H9 (cell line): Measurements from ENCODE around the gene VGLL3. TPM values are rescaled to one million over a fixed set of nuclear protein-coding genes. Genes with fewer than 3 reads are reported as not detected.

ENCODE experiments used
- DNase-seq: peaks from one replicate; pipeline ENCODE4 v3.0.0-alpha.2; 2017
- H2AFZ ChIP-seq: one replicate; pipeline ENCODE4 v1.6.1; 2013; ENCODE audit warnings: mild to moderate bottlenecking, low read length, control low read depth, moderate library complexity
- H2AK5ac ChIP-seq: 2 replicates; pipeline ENCODE4 v1.6.1; 2013; ENCODE audit warnings: low read length, control low read depth, mixed read lengths; ENCODE audit not compliant: insufficient read length
- H2BK120ac ChIP-seq: one replicate; pipeline ENCODE4 v1.6.1; 2013; ENCODE audit warnings: low read depth, mild to moderate bottlenecking, low read length, control low read depth, inconsistent platforms; ENCODE audit not compliant: poor library complexity, severe bottlenecking
- H2BK12ac ChIP-seq: 2 replicates; pipeline ENCODE4 v1.6.1; 2013; ENCODE audit warnings: low read length, control low read depth, mixed read lengths, low read depth; ENCODE audit not compliant: insufficient read length
- H2BK15ac ChIP-seq: 2 replicates; pipeline ENCODE4 v1.6.1; 2013; ENCODE audit warnings: low read depth, low read length, control low read depth
- H2BK20ac ChIP-seq: one replicate; pipeline ENCODE4 v1.6.1; 2013; ENCODE audit warnings: low read depth, mild to moderate bottlenecking, low read length, control low read depth, inconsistent platforms; ENCODE audit not compliant: poor library complexity, severe bottlenecking
- H2BK5ac ChIP-seq: 2 replicates; pipeline ENCODE4 v1.6.1; 2013; ENCODE audit warnings: low read length, control low read depth, mixed read lengths; ENCODE audit not compliant: insufficient read length
- H3K14ac ChIP-seq: 2 replicates; pipeline ENCODE4 v1.6.1; 2013; ENCODE audit warnings: low read length, control low read depth; ENCODE audit not compliant: insufficient read depth
- H3K18ac ChIP-seq: 2 replicates; pipeline ENCODE4 v1.6.1; 2013; ENCODE audit warnings: low read depth, mild to moderate bottlenecking, mixed read lengths, low read length, control low read depth; ENCODE audit not compliant: insufficient read length
- H3K23ac ChIP-seq: 2 replicates; pipeline ENCODE4 v1.6.1; 2013; ENCODE audit warnings: low read length, control low read depth, mixed read lengths, low read depth; ENCODE audit not compliant: insufficient read length
- H3K23me2 ChIP-seq: 2 replicates; pipeline ENCODE4 v1.6.1; 2013; ENCODE audit warnings: low read depth, mild to moderate bottlenecking, mixed read lengths, low read length, control low read depth; ENCODE audit not compliant: insufficient read length, poor library complexity, severe bottlenecking
- H3K27ac ChIP-seq: 2 replicates; pipeline ENCODE4 v1.5.1; 2013; ENCODE audit warnings: low read length, control low read depth, mixed read lengths, low read depth; ENCODE audit not compliant: insufficient read length
- H3K27me3 ChIP-seq: 2 replicates; pipeline ENCODE4 v1.6.1; 2013; ENCODE audit warnings: low read length, control low read depth, inconsistent platforms; ENCODE audit not compliant: insufficient read depth
- H3K4ac ChIP-seq: 2 replicates; pipeline ENCODE4 v1.6.1; 2013; ENCODE audit warnings: low read depth, mild to moderate bottlenecking, control low read depth, inconsistent platforms, low read length, moderate library complexity
- H3K4me1 ChIP-seq: 2 replicates; pipeline ENCODE4 v1.6.1; 2013; ENCODE audit warnings: low read length, control low read depth, inconsistent platforms; ENCODE audit not compliant: insufficient read depth
- H3K4me2 ChIP-seq: 2 replicates; pipeline ENCODE4 v1.6.1; 2013; ENCODE audit warnings: low read length, control low read depth, mixed read lengths; ENCODE audit not compliant: insufficient read length, insufficient read depth
- H3K56ac ChIP-seq: 2 replicates; pipeline ENCODE4 v1.6.1; 2013; ENCODE audit warnings: low read depth, mild to moderate bottlenecking, mixed read lengths, low read length, control low read depth; ENCODE audit not compliant: insufficient read length
- H3K79me1 ChIP-seq: 2 replicates; pipeline ENCODE4 v1.6.1; 2013; ENCODE audit warnings: low read depth, mild to moderate bottlenecking, moderate library complexity, low read length, control low read depth, inconsistent platforms; ENCODE audit not compliant: insufficient read depth, poor library complexity, severe bottlenecking
- H3K79me2 ChIP-seq: 2 replicates; pipeline ENCODE4 v1.6.1; 2013; ENCODE audit warnings: low read length, control low read depth, inconsistent platforms; ENCODE audit not compliant: insufficient read depth
- H3K9ac ChIP-seq: 2 replicates; pipeline ENCODE4 v1.6.1; 2013; ENCODE audit warnings: low read length, control low read depth, mixed read lengths; ENCODE audit not compliant: insufficient read length; ENCODE audit errors: extremely low read depth
- H3K9me3 ChIP-seq: one replicate; pipeline ENCODE4 v1.6.1; 2013; ENCODE audit warnings: low read depth, low read length, inconsistent platforms; ENCODE audit not compliant: control insufficient read depth
- H3T11ph ChIP-seq: one replicate; pipeline ENCODE4 v1.6.1; 2013; ENCODE audit warnings: mild to moderate bottlenecking, low read length, control low read depth, inconsistent platforms
- H4K20me1 ChIP-seq: one replicate; pipeline ENCODE4 v1.6.1; 2013; ENCODE audit not compliant: control insufficient read depth, insufficient read length, insufficient read depth
- H4K5ac ChIP-seq: 2 replicates; pipeline ENCODE4 v1.6.1; 2013; ENCODE audit warnings: low read depth, mild to moderate bottlenecking, mixed read lengths, low read length, control low read depth; ENCODE audit not compliant: insufficient read length
- H4K8ac ChIP-seq: replicated peaks from 2 replicates; pipeline ENCODE4 v1.6.1; 2013; ENCODE audit warnings: low read length, control low read depth, mixed read lengths, low read depth; ENCODE audit not compliant: insufficient read length
- H4K91ac ChIP-seq: 2 replicates; pipeline ENCODE4 v1.6.1; 2013; ENCODE audit warnings: low read depth, mild to moderate bottlenecking, moderate library complexity, mixed read lengths, low read length, control low read depth; ENCODE audit not compliant: insufficient read length
- H3K27ac Mint-ChIP-seq, 3 experiments: 2 replicates in 2 of 3; 3 replicates in 1 of 3; pipeline ENCODE4 v1.8.0; 2020 to 2021; ENCODE audit warnings: mixed read lengths in 3 of 3, mild to moderate bottlenecking in 1 of 3, moderate library complexity in 1 of 3
- H3K27me3 Mint-ChIP-seq: 2 replicates; pipeline ENCODE4 v1.8.0; 2021; ENCODE audit warnings: low read depth, mild to moderate bottlenecking, moderate library complexity, mixed read lengths
- H3K36me3 Mint-ChIP-seq, 3 experiments: 2 replicates in 2 of 3; 3 replicates in 1 of 3; pipeline ENCODE4 v1.8.0; 2020 to 2021; ENCODE audit warnings: low read depth in 3 of 3, mixed read lengths in 3 of 3; ENCODE audit not compliant: insufficient read depth in 1 of 3
- H3K4me1 Mint-ChIP-seq, 2 experiments: 2 replicates each; pipeline ENCODE4 v1.8.0; 2020; ENCODE audit warnings: mixed read lengths in 2 of 2
- H3K4me3 Mint-ChIP-seq, 2 experiments: 2 replicates in 1 of 2; 3 replicates in 1 of 2; pipeline ENCODE4 v1.8.0; 2020 to 2021; ENCODE audit warnings: mild to moderate bottlenecking in 2 of 2, mixed read lengths in 2 of 2, moderate library complexity in 1 of 2
- H3K9me3 Mint-ChIP-seq, 2 experiments: 2 replicates in 1 of 2; 3 replicates in 1 of 2; pipeline ENCODE4 v1.8.0; 2020; ENCODE audit warnings: mild to moderate bottlenecking in 2 of 2, mixed read lengths in 2 of 2, moderate library complexity in 1 of 2
- WGBS: extraction: QIAGEN DNeasy Blood & Tissue Kit; methylation state at CpG from one replicate; pipeline ENCODE4 v1.1.7; 2013; ENCODE audit warnings: missing lambda C conversion rate, low lambda C conversion rate, mixed read lengths; ENCODE audit not compliant: insufficient read length; ENCODE audit errors: extremely low coverage; 5-methylcytosine and 5-hydroxymethylcytosine counted together
- total RNA-seq: library from RNA; stranded (reverse); gene quantifications from 2 replicates; pipeline ENCODE4 v1.2.1, GENCODE V29; 2021
- TF ChIP-seq, protein P1 (sequence below): fragments of 200-600 bp; sonication (generic); conservative IDR thresholded peaks from 3 replicates; pipeline ENCODE4 v1.8.0; 2021; ENCODE audit warnings: antibody characterized with exemption, mild to moderate bottlenecking

The VGLL3 gene
- total RNA-seq, 1 experiment from 2014 or later, result 19.7 TPM

DNA sequence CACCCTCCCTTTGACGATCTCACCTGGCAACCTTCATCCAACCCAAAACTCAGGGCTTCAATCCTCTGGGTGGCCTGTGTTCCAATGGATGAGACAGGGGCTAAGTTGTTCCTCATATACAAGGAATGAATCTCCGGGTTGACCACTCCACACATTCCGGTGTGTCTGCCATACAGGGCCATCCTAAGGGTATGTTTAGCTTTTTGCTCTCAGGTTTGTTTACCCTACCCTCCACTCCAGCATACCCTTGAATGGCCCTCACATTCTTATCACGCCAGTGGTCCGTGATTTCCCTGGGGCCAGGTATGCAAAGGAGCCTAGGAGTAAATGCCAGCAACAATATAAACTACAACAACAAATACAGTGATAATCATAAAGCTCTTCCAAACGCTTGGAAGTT lies 45.7 kb upstream of the VGLL3 start:
- no peak overlapping the region for H2BK15ac ChIP-seq
- H3K14ac ChIP-seq, result no peak overlapping the region
- H3K27ac Mint-ChIP-seq, result no peak overlapping the region
- no CpG with 5 or more reads among the region's 6 CpGs for WGBS
- H2AFZ ChIP-seq, result no peak overlapping the region
- H3K56ac ChIP-seq, result no peak overlapping the region
- H4K20me1 ChIP-seq, result no peaks in the 10 kb centered on the region
- H2BK5ac ChIP-seq, result no peak overlapping the region
- no peaks in the 10 kb centered on the region for H3K23me2 ChIP-seq
- H3K4me1 ChIP-seq, result no peaks in the 10 kb centered on the region
- H3K27me3 ChIP-seq, result no peaks in the 10 kb centered on the region
- H3T11ph ChIP-seq, result no peak overlapping the region
- no peak overlapping the region for H3K18ac ChIP-seq
- H2BK120ac ChIP-seq, result no peak overlapping the region
- no peak overlapping the region for H4K8ac ChIP-seq
- no peak overlapping the region for H3K4me3 Mint-ChIP-seq
- H3K4ac ChIP-seq, result no peak overlapping the region
- H3K79me1 ChIP-seq, result no peaks in the 10 kb centered on the region
- H2BK20ac ChIP-seq, result no peak overlapping the region
- no peaks in the 10 kb centered on the region for H3K36me3 Mint-ChIP-seq
- TF ChIP-seq, protein P1, sequence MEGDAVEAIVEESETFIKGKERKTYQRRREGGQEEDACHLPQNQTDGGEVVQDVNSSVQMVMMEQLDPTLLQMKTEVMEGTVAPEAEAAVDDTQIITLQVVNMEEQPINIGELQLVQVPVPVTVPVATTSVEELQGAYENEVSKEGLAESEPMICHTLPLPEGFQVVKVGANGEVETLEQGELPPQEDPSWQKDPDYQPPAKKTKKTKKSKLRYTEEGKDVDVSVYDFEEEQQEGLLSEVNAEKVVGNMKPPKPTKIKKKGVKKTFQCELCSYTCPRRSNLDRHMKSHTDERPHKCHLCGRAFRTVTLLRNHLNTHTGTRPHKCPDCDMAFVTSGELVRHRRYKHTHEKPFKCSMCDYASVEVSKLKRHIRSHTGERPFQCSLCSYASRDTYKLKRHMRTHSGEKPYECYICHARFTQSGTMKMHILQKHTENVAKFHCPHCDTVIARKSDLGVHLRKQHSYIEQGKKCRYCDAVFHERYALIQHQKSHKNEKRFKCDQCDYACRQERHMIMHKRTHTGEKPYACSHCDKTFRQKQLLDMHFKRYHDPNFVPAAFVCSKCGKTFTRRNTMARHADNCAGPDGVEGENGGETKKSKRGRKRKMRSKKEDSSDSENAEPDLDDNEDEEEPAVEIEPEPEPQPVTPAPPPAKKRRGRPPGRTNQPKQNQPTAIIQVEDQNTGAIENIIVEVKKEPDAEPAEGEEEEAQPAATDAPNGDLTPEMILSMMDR, result no peak
- H3K4me2 ChIP-seq, result no peak overlapping the region
- H3K79me2 ChIP-seq, result no peaks in the 10 kb centered on the region
- H3K9me3 Mint-ChIP-seq, result no peaks in the 10 kb centered on the region; a peak in 1 of 5 replicates
- H3K4me1 Mint-ChIP-seq, result no peaks in the 10 kb centered on the region
- no peak for DNase-seq
- no peak overlapping the region for H2AK5ac ChIP-seq
- no peaks in the 10 kb centered on the region for H3K27me3 Mint-ChIP-seq
- H2BK12ac ChIP-seq, result no peak overlapping the region
- no peak overlapping the region for H3K9ac ChIP-seq
- H3K23ac ChIP-seq, result no peak overlapping the region
- no peak overlapping the region for H4K5ac ChIP-seq
- no peaks in the 10 kb centered on the region for H3K9me3 ChIP-seq
- H3K27ac ChIP-seq, result no peak overlapping the region
- H4K91ac ChIP-seq, result no peak overlapping the region
